Stimulated activated CD8-positive, alpha-beta memory T cell treated with anti-CD3 and anti-CD28 coated beads, Interleukin-12 subunit alpha, Interleukin-12 subunit beta, amount 100 ng/mL, for 24 hours (primary cell): ENCODE results near the gene ADIG.

Experiments
- DNase-seq: peaks from one replicate; pipeline ENCODE4 v3.0.0-alpha.2; 2020; ENCODE audit errors: extremely low read depth

The ADIG gene

GRCh38 chr20:38581013-38581412 lies at the start of gene ADIG:
TSS of gene ADIG (plus strand) at chr20:38581197. CDS start at chr20:38581251, 54 bp downstream.
- DNase-seq, result no peak

- DNase-seq, result no peak
Observed at GRCh38 chr20:38534756-38535155, 46.2 kb upstream of the ADIG start.

- DNase-seq, result no peak
Observed at GRCh38 chr20:38536310-38536709, 44.7 kb upstream of the ADIG start.

DNA sequence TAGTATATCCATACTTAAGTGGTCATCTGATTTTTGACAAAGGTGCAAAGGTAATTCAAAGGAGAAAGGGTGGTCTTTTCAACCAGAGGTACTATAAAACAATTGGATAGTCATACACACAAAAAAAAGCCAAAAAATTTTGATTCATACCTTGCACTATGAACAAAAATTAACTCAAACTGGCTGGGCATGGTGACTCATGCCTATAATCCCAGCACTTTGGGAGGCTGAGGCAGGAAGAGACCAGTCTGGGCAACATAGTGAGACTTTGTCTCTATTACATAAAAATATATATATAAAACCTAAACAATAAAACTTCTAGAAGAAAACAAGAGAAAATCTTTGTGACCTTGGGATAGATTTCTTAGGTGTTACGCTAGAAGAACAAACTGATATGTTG lies 43.8 kb upstream of the ADIG start:
- DNase-seq, result no peak

- no peak for DNase-seq
Observed at GRCh38 chr20:38538789-38539188, 42.2 kb upstream of the ADIG start.

- DNase-seq, result no peak
Observed at GRCh38 chr20:38543014-38543906, 37.7 kb upstream of the ADIG start.

GRCh38 chr20:38545771-38546170 lies 35.2 kb upstream of the ADIG start:
- no peak for DNase-seq

DNA sequence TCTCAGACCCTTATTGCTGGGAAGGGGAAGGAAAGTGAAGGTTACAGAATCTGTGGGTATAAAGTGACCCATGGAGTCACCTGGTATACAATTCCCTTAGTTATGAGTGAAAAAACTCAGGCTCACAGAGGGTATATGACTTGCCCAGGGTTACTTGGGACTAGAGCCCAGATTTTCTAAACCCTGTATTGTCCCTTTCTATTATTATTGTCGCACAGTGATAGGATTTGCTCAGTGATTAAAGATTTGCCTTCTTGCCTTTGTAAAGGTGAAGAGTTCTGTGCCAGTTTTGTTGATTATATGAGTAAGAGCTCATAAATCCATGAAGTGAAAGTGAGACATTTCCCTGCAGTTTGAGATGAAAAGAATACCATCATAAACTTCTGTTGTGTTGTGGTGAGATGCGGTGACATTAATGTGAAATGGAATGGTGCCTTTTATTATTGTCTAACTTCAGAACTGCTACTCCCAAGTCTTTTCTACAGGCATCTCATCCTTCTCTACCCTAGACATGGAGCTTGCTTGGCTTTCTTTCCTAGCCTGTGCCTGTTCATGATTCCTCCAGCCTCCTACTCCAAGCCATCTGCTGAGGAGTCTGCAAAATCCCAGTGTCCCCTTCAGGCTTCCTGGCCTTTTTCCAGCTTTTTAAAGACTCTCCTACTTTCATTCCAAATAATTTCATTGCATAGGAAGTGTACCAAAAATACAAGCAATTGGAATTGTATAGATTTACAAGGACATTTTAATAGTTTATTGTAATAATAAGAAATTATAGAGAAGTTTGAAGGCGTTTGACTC lies 33.5 kb upstream of the ADIG start:
- no peak for DNase-seq

DNA sequence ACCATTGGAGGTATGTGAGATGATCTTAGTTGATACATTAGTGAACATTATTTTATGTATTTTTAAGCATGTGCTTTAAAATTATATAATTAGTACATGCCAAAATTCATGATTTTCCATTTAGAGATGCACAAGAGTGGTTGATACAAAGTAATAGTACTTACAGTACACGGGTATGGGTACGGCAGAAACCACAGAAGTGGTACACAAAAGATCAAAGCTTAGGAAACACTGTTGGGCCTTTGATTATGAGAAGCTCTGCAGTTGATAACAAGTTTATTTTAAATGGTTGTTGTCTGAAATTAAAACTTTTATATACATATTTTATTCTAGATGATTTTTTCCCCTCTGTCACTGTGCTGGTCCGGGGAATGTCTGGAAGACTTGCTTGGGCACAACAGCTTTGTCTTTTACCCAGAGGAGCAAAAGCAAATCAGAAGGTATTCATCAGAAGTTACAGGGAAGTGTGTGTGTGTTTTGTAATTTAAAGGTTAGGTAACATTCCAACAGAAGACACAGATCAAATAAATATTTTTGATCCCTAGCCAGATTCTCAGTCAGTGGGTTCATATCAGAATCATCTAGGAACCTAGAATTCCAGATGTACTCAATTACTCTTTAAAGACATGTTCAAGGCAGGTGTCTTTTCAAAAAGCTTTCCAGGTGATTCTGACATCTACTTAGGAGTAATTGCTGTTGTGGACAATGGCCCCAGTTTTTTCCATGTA lies 32.5 kb upstream of the ADIG start:
- DNase-seq, result no peak

DNA sequence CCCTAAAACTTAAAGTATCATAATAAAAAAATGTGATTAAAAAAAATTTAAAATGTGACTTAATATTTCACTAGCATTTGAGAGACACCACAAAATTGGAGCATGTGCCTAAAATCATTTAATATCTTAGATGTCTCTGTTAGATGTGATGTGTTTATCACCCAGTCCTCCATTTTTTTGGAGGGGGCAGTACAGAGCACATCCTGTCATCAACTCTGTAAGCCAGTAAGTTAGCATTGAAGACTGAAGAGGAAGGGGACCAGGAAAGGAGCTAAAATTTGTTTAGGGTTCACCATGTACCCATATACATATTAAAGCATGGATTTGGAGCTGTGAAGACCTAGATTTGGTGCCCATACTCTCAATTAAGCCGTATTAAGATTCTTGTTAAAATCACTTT lies 30.7 kb upstream of the ADIG start:
- no peak for DNase-seq

- no peak for DNase-seq
Observed at GRCh38 chr20:38551056-38551626, 29.9 kb upstream of the ADIG start.

DNA sequence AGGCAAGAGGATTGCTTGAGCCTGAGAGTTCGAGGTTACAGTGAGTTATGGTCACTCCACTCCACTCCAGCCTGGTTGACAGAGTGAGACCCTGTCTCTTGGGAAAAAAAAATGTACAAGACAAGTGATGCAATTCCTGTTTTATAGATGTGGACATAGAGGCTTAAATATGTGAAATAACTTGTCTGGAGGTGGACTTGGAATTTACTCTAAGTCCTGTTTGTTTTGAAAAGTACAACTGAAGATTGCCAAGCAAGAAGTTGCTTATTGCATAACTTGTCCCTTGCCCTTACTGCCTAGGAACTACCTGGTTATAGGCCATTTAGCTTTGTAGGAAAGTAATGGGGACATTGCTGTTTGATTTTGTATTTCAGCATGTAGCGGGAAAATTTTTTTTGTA lies 26.0 kb upstream of the ADIG start:
- DNase-seq, result no peak

GRCh38 chr20:38555395-38555794 lies 25.6 kb upstream of the ADIG start:
- no peak for DNase-seq

DNA sequence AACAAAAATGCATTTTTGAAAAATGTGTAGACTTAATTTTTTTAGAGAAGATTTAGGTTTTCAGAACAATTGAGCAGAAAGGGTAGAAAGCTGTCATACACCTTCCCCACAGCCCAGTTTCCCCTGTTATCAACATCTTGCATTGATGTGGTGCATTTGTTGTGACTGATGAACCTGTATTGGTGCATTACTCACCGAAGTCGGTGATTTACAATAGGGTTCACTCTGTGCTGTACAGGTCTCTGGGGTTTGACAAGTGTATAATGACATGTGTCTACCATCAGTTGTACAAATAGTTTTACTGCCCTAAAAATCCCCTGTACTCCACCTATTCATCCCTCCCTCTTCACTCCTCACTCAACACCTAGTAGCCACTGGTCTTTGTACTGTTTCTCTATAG lies 23.8 kb upstream of the ADIG start:
- no peak for DNase-seq

GRCh38 chr20:38558596-38559360 lies 22.2 kb upstream of the ADIG start:
- DNase-seq, result no peak

DNA sequence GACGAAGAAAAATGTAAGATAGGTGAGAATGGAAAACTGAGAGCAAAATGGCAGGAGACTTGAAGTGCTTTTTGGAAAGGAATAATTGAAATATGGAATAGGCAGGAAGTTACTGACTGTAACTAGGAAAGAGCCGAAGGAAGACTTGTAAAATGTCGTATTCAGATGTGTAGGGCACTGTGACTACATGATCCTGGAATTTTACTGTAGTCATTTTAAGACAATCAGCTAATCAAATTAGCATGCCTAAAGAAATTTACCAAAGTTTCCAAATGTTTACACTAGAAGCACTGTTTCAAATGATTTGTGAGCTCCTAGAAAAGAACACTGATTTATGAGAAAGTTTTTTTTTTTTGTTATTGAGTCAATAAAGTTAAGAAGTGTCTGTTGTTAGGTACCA lies 21.2 kb upstream of the ADIG start:
- DNase-seq, result no peak

GRCh38 chr20:38563802-38564431 lies 17.1 kb upstream of the ADIG start:
- no peak for DNase-seq

DNA sequence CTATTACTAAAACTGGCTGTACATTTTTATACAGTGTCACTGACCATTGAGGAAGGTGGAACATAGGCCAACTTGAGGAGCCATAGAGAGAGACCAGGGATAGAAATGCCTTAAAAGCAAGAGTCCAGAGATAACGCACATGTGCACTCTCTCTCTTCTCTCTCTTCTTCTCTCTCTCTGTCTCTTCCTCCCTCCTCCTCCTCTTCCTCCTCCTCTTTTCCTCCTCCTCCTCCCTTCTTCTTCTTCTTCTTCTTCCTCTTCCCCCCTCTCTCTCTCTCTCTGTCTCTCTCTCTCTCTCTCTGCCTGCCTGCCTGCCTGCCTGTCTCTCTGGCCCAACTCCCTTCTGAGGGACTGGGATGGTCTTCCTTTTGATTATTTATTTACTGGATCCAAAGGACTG lies 16.3 kb upstream of the ADIG start:
- no peak for DNase-seq

GRCh38 chr20:38566036-38566598 lies 14.9 kb upstream of the ADIG start:
- no peak for DNase-seq

GRCh38 chr20:38569747-38570525 lies 11.1 kb upstream of the ADIG start:
- no peak for DNase-seq
